SHP77 (cell line): ENCODE measurements around the gene PPP1R1C.

Experiments
- DNase-seq, 2 experiments: peaks; one replicate each; lab custom pipeline; 2025; lab: John Stamatoyannopoulos, UW

PPP1R1C gene

DNA sequence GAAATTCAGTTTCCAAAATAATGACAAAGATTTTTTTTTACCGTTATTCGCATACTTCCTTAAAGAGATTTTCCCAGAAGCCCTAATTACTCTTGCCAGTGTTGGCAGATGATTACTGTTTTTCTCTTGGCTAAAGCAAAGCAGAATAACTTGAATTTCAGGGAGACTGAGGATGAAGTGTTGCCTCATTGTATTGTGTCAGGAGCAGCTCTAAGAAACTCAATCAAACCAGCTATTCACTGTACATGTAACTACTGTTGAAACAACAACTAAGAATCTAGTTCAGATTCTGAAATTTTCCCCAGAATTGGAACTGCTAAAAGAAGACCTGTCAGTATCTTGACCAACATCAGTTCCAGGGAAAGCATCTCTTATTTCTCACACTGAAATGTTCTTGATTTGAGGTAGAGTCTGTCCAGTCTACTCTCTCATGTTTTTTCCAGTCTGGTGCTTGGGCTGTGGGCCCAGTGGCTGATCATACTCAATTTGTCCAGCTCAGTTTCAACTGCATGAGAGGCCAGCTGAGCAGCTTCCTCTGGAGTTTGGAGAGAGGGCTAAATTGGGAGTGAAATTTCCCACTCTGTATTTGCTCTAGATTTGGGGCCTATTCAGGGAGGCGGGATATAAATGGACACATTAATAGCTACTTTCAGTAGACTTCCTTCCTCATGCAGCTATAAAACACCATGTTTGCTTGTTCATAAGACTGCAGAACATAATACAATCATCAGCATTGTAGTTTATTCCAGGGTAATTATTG lies 78.5 kb downstream of the PPP1R1C start:
- DNase-seq = no peak

DNA sequence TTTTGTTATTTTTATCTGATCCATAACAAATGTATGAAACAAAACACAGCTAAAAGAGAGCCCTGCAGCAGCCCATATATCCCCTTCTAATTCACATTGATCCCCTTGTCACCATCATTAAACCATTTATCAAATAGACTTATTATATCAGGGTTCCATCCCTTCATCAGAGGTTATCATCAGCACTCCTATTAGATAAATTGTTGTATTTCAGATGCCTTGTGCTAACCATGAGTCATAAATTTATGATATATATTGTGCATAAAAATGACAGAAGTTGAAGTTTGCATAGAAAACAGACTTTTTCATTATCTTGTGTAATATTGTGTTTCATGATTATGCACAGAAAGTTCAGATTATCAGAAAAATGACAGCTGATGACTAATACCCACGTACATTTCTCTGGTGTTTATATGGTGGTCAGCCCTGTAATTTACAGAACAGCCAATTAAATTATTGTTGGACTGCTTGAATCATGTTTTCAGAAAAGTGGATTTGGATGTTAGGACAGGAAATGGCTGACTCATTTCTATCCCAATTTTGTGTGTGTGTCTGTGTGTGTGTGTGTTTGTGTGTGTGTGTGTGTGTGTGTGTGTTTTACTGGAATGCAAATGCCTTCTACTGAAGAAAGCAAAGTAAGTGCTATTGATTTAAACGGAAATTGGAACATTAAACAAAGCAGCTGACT lies 80.9 kb downstream of the PPP1R1C start:
- DNase-seq = no peak

- no peak for DNase-seq
These were observed 81.7 kb downstream of the PPP1R1C start for GRCh38 chr2:182067393-182067792.

- DNase-seq = no peak
These were observed 83.2 kb downstream of the PPP1R1C start for GRCh38 chr2:182068811-182069210.

DNA sequence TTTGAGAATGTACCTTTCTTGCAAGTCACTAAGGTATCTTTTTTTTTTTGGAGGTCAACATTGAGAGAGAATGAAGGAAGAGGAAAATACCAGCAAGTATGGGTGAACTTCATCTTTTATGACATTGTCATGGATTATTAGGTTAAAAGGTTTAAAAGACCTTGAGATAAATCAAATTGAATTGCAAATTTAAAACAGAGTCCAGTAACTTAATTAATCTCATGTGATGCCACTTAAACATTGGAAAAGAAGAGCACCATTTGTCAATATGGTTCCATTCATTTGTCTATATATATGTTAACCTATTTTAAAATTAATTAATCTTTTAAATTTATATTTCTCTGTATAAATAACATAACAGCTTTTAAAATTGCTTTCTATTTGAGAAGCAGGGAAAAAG lies 83.8 kb downstream of the PPP1R1C start:
- no peak for DNase-seq

- DNase-seq = no peak
These were observed 84.3 kb downstream of the PPP1R1C start for GRCh38 chr2:182069908-182070307.

DNA sequence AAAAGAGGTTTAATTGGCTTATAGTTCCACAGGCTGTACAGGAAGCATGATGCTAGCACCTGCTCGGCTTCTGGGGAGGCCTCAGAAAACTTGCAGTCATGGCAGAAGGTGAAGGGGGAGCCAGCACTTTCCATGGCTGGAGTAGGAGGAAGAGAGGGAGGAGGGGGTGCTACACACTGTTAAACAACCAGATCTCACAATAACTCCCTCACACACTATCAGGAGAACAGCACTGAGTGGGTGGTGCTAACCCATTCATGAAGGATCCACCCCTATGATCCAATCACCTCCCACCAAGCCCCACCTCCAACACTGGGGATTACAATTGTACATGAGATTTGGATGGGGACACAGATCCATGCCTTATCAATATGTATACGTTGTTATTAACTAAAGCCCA lies 85.1 kb downstream of the PPP1R1C start:
- no peak for DNase-seq

- no peak for DNase-seq
These were observed 87.2 kb downstream of the PPP1R1C start for GRCh38 chr2:182072861-182073260.

DNA sequence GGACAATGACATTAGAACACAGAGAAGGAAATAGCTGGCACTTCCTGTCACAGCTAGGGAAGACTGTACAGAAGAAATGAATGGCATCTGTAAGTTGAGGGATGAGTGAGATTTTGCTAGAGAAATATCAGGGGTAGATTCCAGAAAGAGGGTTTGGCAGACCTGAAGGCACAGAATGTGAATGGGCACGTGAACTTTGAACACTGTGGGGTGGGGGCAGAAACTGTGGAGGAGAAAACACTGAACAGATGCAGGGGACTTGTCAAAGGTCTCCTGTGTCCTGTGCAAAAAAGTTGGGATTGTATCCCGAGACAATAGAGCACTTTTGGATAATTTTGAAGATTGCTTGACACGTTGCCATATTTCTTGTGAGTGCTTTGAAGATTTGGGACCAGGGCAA lies 88.0 kb downstream of the PPP1R1C start:
- no peak for DNase-seq

DNA sequence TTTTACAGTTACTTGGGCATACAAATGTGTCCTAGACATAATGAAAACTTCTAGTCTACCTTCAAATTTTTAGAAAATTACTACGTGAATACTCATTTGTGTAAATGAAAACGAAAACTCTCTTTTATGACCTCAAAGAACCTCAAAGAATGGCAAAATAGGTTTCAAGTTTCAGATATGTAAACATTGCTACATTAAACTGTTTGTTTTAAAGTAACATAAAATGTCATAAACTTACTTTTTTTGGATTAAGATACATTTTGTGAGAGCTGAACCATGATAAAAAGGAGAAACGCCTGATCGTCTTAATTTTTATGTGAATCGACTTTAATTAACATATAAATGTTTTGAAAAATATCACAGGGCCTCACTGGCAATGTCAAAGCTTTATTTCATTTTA lies 91.4 kb downstream of the PPP1R1C start:
- DNase-seq = no peak

- peak; percentile 83 for DNase-seq
These were observed 91.9 kb downstream of the PPP1R1C start for GRCh38 chr2:182077448-182078142.

DNA sequence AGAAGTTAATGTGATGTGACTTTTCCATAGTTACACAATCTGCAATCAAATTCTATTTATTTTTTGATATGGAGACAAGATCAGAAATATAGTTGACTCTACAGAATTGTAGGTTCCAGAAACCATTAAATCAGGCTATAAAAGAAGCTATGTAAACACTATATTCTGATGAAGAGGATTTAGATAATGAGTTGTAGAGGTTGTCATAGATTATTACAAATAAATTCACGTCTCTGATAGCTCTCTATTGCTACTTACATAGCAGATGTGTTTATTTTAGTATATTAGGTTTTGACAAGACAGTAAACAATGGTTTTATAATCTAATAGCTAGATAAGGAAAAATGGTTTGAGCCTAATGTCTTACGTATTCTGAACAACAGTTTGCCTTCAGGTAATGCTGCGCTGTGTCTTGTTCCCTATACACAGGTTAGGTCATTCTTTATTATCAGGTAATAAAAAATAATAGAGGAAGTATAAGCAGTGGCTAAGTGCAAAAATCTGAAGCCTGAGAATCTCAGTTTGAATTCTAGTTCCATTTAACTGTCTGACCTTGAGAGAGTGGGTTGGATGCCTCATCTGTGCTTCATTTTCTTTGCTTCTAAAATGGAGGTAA lies 93.4 kb downstream of the PPP1R1C start:
- DNase-seq = no peak

- no peak for DNase-seq
These were observed 94.8 kb downstream of the PPP1R1C start for GRCh38 chr2:182080493-182080892.

DNA sequence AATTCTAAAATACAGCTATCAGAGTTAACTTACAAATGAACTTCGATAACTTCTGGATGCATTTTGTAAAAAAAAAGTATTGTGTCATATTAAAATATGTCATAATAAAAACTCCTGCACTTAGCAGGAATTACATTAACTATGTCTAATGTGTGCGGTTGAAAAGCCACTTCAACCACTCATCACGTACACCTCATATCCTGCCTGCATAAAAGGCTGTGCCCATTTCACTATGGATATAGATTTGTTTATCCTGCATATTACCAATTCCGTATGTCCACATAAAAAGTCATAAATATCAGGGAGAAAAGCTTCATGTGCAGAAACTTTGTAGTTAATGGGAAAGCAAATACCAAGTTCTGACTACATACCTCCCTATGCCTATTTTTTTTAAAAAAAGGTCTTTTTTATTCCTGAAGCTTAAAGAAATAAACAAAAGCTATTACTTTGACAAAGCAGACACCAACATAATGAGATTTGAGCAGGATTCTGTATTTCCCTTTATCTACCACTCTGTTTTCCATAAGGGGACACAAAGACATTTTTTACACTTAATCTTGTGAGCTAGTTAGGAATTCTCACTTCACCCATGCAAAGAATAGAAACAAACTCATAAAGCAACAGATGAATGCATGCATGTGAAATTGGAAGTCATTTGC lies 96.1 kb downstream of the PPP1R1C start:
- DNase-seq = no peak

GRCh38 chr2:182088681-182089320 lies 103.1 kb downstream of the PPP1R1C start:
- DNase-seq = no peak

- no peak for DNase-seq
These were observed 104.8 kb downstream of the PPP1R1C start for GRCh38 chr2:182090486-182090885.

GRCh38 chr2:182097571-182098164 lies 112.0 kb downstream of the PPP1R1C start:
- no peak for DNase-seq

DNA sequence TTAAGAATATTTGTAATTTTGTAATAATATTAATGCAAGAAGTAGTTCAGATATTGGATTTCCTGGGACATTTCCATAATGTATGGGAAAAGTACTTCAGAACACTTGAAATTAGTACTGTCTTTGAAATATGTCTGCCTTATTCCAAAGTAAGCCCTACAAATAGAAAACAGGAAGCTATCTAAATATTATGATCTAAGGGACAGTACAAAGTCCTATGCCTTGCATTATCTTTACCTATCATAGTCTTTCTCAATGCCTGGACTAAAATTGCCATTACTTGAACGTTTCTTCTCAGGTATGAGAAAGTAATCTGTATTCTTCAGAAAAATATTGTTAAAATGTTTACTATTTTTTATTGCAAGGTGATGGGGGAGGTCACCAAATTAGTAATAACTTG lies 113.0 kb downstream of the PPP1R1C start:
- DNase-seq = no peak

DNA sequence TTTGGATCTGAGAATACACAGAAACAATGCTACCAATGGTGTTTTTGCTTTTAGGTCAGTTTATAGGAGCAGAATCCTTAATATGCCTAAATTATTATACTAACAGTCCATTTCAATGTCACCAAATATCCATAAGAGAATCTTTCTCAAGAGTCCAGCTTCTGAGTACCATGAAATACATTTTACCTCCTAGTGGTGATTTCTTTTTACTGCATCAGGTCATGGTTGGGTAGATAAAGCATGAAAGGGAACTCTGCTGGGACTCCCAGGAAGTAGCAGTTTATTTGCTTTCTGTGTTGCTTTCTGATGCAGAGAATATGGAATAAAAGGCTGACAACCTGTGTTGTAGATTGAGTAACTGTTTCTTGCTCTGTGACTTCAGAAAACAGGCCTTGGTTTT lies 115.6 kb downstream of the PPP1R1C start:
- DNase-seq = no peak

- no peak for DNase-seq
These were observed 117.9 kb downstream of the PPP1R1C start for GRCh38 chr2:182103526-182103925.

- DNase-seq = no peak
These were observed 124.7 kb downstream of the PPP1R1C start for GRCh38 chr2:182110347-182110746.
